ENCODE results near the gene FN1.

The FN1 gene

GRCh38 chr2:215431778-215432758 is 3.8 kb downstream of the FN1 start:
- Mint-ChIP-seq H3K36me3 (no peaks in the 10 kb centered on the region), H3K4me1 (peaks cover 20% of the 10 kb centered on the region), H3K4me3 (no peak overlapping the region), H3K27ac (no peak overlapping the region), H3K9me3 (no peaks in the 10 kb centered on the region), H3K27me3 (peaks cover 53% of the 10 kb centered on the region)

DNA sequence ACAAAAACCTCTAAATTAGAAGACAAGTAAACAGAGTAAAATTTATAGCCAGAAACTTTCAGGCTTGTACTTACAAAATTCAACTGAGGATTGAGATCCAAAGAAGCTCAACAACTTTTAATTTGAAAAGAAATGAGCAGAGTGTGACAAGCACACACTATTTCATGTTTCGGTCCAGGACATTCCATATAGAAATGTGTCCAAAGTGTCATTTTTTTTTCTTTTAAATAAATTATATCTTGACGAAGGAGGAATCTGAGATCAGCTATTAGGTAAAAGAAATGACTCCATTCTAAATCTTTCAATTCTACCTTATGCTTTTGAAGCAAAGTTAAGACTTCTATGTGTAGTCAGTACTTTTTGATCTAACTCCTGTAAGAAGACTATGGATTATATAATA is 4.6 kb downstream of the FN1 start:
- H3K27me3 Mint-ChIP-seq, result peaks cover 47% of the 10 kb centered on the region
- no peaks in the 10 kb centered on the region for H3K9me3 Mint-ChIP-seq
- H3K4me3 Mint-ChIP-seq, result no peak overlapping the region
- peaks cover 12% of the 10 kb centered on the region for H3K4me1 Mint-ChIP-seq
- no peak overlapping the region for H3K27ac Mint-ChIP-seq
- H3K36me3 Mint-ChIP-seq, result no peaks in the 10 kb centered on the region

DNA sequence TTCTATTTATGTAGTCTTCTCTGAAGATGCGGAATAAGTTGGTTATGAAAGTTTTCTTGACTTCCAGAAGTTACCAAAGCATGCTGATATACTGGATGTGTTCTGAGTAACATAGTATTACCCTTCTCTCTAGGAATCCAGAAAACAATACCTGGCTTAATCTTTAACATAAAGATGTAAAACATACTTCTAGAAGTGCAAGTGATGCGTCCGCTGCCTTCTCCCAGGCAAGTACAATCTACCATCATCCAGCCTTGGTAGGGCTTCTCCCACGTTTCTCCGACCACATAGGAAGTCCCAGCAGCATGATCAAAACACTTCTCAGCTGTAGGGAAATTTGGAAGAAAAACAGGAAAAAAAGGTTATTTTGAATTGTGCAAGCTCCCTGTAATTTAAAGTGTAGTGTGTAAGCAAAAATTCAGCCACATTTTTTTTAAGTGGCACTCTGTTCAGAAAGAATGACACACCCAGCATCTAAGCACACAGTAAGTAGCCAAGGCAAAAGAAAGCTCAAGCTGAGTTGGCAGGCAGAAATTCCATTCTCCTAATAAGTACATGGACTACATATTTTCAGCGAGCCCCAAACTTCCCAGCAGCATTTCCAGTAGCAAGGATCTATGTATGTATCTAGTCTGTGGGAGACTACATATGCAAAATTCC is 5.2 kb downstream of the FN1 start:
- Mint-ChIP-seq H3K4me1 (peaks cover 10% of the 10 kb centered on the region), H3K36me3 (no peaks in the 10 kb centered on the region), H3K4me3 (no peak overlapping the region)

GRCh38 chr2:215429424-215429823 is 6.4 kb downstream of the FN1 start:
- peaks cover 40% of the 10 kb centered on the region for H3K27me3 Mint-ChIP-seq
- no peaks in the 10 kb centered on the region for H3K4me1 Mint-ChIP-seq
- H3K27ac Mint-ChIP-seq, result no peak overlapping the region
- H3K4me3 Mint-ChIP-seq, result no peak overlapping the region
- H3K9me3 Mint-ChIP-seq, result no peaks in the 10 kb centered on the region
- H3K36me3 Mint-ChIP-seq, result no peaks in the 10 kb centered on the region

More for the DNA sequence above, 5.2 kb downstream of the FN1 start:
- Mint-ChIP-seq H3K27me3 (peaks cover 49% of the 10 kb centered on the region), H3K27ac (no peak overlapping the region), H3K9me3 (no peaks in the 10 kb centered on the region)

GRCh38 chr2:215428060-215428910 is 7.6 kb downstream of the FN1 start:
- no peak overlapping the region for H3K4me3 Mint-ChIP-seq
- peaks cover 43% of the 10 kb centered on the region for H3K27me3 Mint-ChIP-seq
- no peaks in the 10 kb centered on the region for H3K36me3 Mint-ChIP-seq
- H3K27ac Mint-ChIP-seq, result no peak overlapping the region
- no peaks in the 10 kb centered on the region for H3K9me3 Mint-ChIP-seq
- H3K4me1 Mint-ChIP-seq, result no peaks in the 10 kb centered on the region

GRCh38 chr2:215427585-215427984 is 8.3 kb downstream of the FN1 start:
- H3K9me3 Mint-ChIP-seq, result no peaks in the 10 kb centered on the region
- no peak overlapping the region for H3K4me3 Mint-ChIP-seq
- no peaks in the 10 kb centered on the region for H3K4me1 Mint-ChIP-seq
- H3K27me3 Mint-ChIP-seq, result peaks cover 38% of the 10 kb centered on the region
- H3K27ac Mint-ChIP-seq, result no peak overlapping the region
- H3K36me3 Mint-ChIP-seq, result no peaks in the 10 kb centered on the region

- peaks cover 25% of the 10 kb centered on the region for H3K27me3 Mint-ChIP-seq
- no peak overlapping the region for H3K27ac Mint-ChIP-seq
- H3K36me3 Mint-ChIP-seq, result no peaks in the 10 kb centered on the region
- H3K4me3 Mint-ChIP-seq, result no peak overlapping the region
- no peaks in the 10 kb centered on the region for H3K4me1 Mint-ChIP-seq
- no peaks in the 10 kb centered on the region for H3K9me3 Mint-ChIP-seq
Observed at GRCh38 chr2:215425021-215425782, 10.7 kb downstream of the FN1 start.

- no peak overlapping the region for H3K27ac Mint-ChIP-seq
- no peaks in the 10 kb centered on the region for H3K36me3 Mint-ChIP-seq
- H3K4me3 Mint-ChIP-seq, result no peak overlapping the region
- peaks cover 22% of the 10 kb centered on the region for H3K27me3 Mint-ChIP-seq
- H3K4me1 Mint-ChIP-seq, result no peaks in the 10 kb centered on the region
- no peaks in the 10 kb centered on the region for H3K9me3 Mint-ChIP-seq
Observed at GRCh38 chr2:215423928-215424540, 11.8 kb downstream of the FN1 start.

- Mint-ChIP-seq H3K27ac (no peak overlapping the region), H3K9me3 (no peaks in the 10 kb centered on the region), H3K4me3 (no peak overlapping the region), H3K4me1 (no peaks in the 10 kb centered on the region), H3K36me3 (no peaks in the 10 kb centered on the region), H3K27me3 (peaks cover 22% of the 10 kb centered on the region)
Observed at GRCh38 chr2:215423234-215423633, 12.6 kb downstream of the FN1 start.

GRCh38 chr2:215422676-215423075 is 13.2 kb downstream of the FN1 start:
- Mint-ChIP-seq H3K27ac (no peak overlapping the region), H3K9me3 (no peaks in the 10 kb centered on the region), H3K36me3 (no peaks in the 10 kb centered on the region), H3K27me3 (peaks cover 19% of the 10 kb centered on the region), H3K4me3 (no peak overlapping the region), H3K4me1 (no peaks in the 10 kb centered on the region)

DNA sequence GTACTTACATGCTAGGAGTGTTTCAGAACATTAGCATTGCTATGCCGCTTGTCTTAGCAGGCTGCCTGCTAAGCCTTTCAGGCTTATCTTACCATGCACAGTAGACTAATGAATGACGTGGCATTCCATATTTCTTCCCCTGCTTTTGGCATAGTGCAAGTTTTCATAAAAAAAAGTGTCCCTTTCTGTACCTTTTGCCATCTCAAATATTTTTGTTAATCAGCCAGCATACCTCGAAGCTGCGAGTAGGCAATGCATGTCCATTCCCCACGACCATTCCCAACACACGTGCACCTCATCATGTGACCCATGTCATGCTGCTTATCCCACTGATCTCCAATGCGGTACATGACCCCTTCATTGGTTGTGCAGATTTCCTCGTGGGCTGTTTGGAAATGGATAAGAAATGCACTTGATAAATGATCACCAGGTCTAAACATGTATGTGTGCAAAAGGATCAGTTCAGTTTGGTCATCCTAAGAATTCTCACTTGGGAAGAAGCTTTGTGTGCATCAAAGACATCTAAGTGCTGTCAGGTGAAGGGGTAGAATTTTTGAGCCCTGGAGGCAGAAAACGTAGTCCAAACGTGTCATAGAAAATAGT is 13.9 kb downstream of the FN1 start:
- H3K27me3 Mint-ChIP-seq, result peaks cover 19% of the 10 kb centered on the region
- no peaks in the 10 kb centered on the region for H3K9me3 Mint-ChIP-seq

GRCh38 chr2:215420471-215420935 is 15.4 kb downstream of the FN1 start:
- Mint-ChIP-seq H3K4me3 (no peak overlapping the region), H3K27me3 (peaks cover 14% of the 10 kb centered on the region), H3K36me3 (no peaks in the 10 kb centered on the region), H3K27ac (no peak overlapping the region), H3K4me1 (no peaks in the 10 kb centered on the region), H3K9me3 (no peaks in the 10 kb centered on the region)

More for the DNA sequence above, 13.9 kb downstream of the FN1 start:
- no peaks in the 10 kb centered on the region for H3K36me3 Mint-ChIP-seq
- no peaks in the 10 kb centered on the region for H3K4me1 Mint-ChIP-seq
- no peak overlapping the region for H3K4me3 Mint-ChIP-seq
- H3K27ac Mint-ChIP-seq, result no peak overlapping the region

DNA sequence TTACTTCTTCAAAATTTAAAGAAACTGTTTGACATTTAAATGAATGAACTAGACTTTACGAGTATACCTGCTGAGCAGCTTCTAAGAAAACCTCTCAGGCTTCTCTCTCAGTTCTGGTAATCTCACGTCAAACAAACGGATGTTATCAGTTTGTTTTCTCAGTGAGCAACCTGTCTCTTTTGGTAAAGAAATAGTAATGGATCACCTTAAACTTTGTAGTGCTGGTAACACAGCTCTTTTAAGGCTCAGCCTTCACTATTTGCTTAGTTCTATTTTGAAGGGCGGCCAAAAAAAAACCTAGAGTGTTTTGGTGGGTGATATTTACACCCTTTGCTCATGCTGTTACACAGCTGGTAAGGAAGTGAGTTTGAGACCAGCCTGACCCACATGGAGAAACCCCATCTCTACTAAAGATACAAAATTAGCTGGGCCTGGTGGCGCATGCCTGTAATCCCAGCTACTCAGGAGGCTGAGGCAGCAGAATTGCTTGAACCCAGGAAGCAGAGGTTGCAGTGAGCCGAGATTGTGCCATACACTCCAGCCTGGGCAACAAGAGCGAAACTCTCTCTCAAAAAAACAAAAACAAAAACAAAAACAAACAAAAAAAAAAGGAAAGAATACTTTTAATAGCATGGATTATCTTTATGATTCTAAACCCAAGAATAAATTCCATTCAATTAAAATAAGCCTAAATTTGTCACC is 15.9 kb downstream of the FN1 start:
- no peak overlapping the region for H3K27ac Mint-ChIP-seq
- no peaks in the 10 kb centered on the region for H3K36me3 Mint-ChIP-seq
- no peak overlapping the region for H3K4me3 Mint-ChIP-seq

DNA sequence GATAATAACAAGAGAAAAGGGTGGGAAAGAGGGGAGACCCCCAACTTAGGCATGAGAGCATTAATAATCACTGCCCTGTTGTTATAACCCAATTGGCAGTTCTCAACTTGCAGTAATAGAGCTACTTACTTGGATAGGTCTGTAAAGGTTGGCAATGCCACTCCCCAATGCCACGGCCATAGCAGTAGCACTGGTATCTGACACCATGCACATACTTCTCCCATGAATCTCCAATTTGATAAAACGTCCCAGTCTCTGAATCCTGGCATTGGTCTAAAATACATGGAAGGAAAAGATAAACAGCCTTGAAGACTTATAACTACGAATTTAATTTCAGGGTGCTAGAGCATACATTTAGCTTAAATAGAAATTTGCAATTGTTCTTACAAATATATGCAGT is 16.8 kb downstream of the FN1 start:
- Mint-ChIP-seq H3K27me3 (peaks cover 11% of the 10 kb centered on the region), H3K27ac (no peak overlapping the region), H3K9me3 (no peaks in the 10 kb centered on the region), H3K36me3 (no peaks in the 10 kb centered on the region), H3K4me1 (no peaks in the 10 kb centered on the region), H3K4me3 (no peak overlapping the region)

More for the DNA sequence above, 15.9 kb downstream of the FN1 start:
- Mint-ChIP-seq H3K27me3 (peaks cover 14% of the 10 kb centered on the region), H3K9me3 (no peaks in the 10 kb centered on the region), H3K4me1 (no peaks in the 10 kb centered on the region)
